GM10248 (cell line): ENCODE measurements around the gene PRSS12.

Experiments used
- CTCF ChIA-PET: fragments of 300-600 bp; sonication (Branson Sonifier 250); formaldehyde crosslinking; extraction: SDS; loops from one replicate; lab custom pipeline; 2021; ENCODE audit warnings: antibody characterized with exemption; lab: Yijun Ruan, JAX
- POLR2A ChIA-PET: fragments of 350-650 bp; sonication (Branson Sonifier 250); formaldehyde crosslinking; extraction: SDS; loops from one replicate; lab custom pipeline; 2020; ENCODE audit warnings: antibody characterized with exemption; lab: Yijun Ruan, JAX
- DNase-seq: peaks from one replicate; pipeline ENCODE4 v3.0.0; 2012; ENCODE audit errors: extremely low spot score
- CTCF ChIP-seq: IDR thresholded peaks from 2 replicates; pipeline ENCODE4 v1.5.1; 2012; ENCODE audit warnings: mild to moderate bottlenecking, low read depth; ENCODE audit errors: extremely low read depth, missing control alignments, control extremely low read depth

PRSS12 gene

GRCh38 chr4:118279328-118279727 is 73.5 kb downstream of the PRSS12 start:
- ChIA-PET POLR2A (no interaction called here), CTCF (interaction anchor here (0.6 to 0.8 kb wide), 3 partner anchors 9 to 220 kb away, joined by 3 read pairs; partner anchors contain the start of gene PRSS12)
- no peak for DNase-seq
- TF ChIP-seq CTCF: no peak

GRCh38 chr4:118278473-118279274 is 74.1 kb downstream of the PRSS12 start:
- no peak for TF ChIP-seq CTCF
- DNase-seq: peak; percentile 98
- ChIA-PET POLR2A (no interaction called here), CTCF (interaction anchor here (0.6 to 0.8 kb wide), 3 partner anchors 8 to 221 kb away, joined by 3 read pairs; partner anchors contain the start of gene PRSS12)

- POLR2A ChIA-PET: no interaction called here
- no peak for TF ChIP-seq CTCF
- CTCF ChIA-PET: no interaction called here
- DNase-seq: no peak
These were observed 75.6 kb downstream of the PRSS12 start for GRCh38 chr4:118277243-118277642.

GRCh38 chr4:118276580-118276979 is 76.2 kb downstream of the PRSS12 start:
- POLR2A ChIA-PET: no interaction called here
- CTCF ChIA-PET: no interaction called here
- no peak for TF ChIP-seq CTCF

GRCh38 chr4:118273642-118274041 is 79.2 kb downstream of the PRSS12 start:
- ChIA-PET CTCF (interaction anchor here (0.9 to 2.4 kb wide), 4 partner anchors 17 to 1914 kb away, joined by 3 to 9 read pairs (median 4); partner anchors contain the start of gene PRSS12), POLR2A (no interaction called here)
- TF ChIP-seq CTCF: no peak
- DNase-seq: no peak

More at GRCh38 chr4:118276580-118276979, 76.2 kb downstream of the PRSS12 start:
- no peak for DNase-seq

- CTCF ChIA-PET: interaction anchor here (1.7 to 3.2 kb wide), 4 partner anchors 9 to 1912 kb away, joined by 4 to 13 read pairs (median 4); no protein-coding TSS in a partner anchor
- no peak for DNase-seq
These were observed 81.0 kb downstream of the PRSS12 start for GRCh38 chr4:118271788-118272187.

More at GRCh38 chr4:118271788-118272187, 81.0 kb downstream of the PRSS12 start:
- no peak for TF ChIP-seq CTCF
- POLR2A ChIA-PET: no interaction called here
